GM19372 (cell line): ENCODE data around the gene AGPAT4.
A peak's percentile ranks its signal among the peaks of the same experiment; 100 is the strongest.

Source experiments
- ATAC-seq: cut with Tn5 transposase; IDR thresholded peaks from one replicate; pipeline ENCODE4 v1.9.1; 2021; ENCODE audit warnings: mild to moderate bottlenecking, low read depth, moderate library complexity; ENCODE audit not compliant: unreplicated experiment

Gene AGPAT4

GRCh38 chr6:161290751-161291150 is 16.9 kb upstream of the AGPAT4 start:
- no peak for ATAC-seq

GRCh38 chr6:161284653-161285052 is 10.8 kb upstream of the AGPAT4 start:
- no peak for ATAC-seq

DNA sequence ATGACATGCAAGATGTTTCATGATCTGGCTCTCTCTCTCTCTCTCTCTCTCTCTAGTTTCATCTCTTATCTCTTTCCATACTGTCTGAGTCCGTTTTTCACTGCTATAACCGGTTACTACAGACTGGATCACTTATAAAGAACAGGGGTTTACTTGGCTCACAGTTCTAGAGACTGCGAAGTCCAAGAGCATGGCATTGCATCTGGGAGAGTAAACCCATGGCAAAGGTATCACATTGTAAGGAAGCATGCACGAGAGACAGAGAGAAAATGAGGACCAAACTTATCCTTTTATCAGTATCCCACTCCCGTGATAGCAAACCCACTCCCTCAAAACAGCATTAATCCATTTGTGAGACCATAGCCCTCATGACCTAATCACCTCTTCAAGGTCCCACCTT is 7.2 kb upstream of the AGPAT4 start:
- ATAC-seq, result no peak

DNA sequence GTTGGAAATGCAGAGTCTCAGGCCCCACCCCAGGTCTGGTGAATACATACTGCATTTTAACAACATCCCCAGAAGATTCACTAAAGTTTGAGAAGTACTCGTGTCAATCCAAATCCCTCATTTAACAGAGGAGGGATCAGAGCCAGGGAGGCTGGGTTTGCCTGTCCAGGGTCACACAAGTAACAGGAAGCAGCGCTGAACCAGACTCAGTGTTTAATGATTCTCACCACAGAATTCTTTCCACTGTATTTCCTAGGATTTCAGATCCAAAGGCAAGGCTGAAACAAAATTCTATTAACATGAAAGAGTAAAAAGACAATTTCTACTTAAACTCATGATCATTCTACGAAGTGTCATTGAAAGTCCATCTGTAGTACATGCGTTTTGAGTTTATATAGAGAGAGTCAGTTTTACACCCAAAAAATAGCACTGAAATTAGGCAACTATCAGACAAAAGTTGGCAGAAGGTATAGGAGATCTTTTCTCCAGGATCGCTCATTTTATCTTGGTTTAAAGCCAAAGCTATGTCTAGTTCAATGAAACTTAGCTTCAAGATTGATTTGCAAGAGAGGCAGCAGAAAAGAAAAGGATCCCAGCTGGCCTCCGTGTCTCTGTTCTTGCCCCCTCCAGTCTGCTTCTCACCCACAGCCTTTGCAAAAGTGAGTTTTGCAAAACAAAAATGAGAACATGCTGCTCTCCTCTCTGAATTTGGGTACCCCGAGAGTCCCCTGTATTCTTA is 6.0 kb upstream of the AGPAT4 start:
- no peak for ATAC-seq

GRCh38 chr6:161276605-161277155 is 2.8 kb upstream of the AGPAT4 start:
- no peak for ATAC-seq

DNA sequence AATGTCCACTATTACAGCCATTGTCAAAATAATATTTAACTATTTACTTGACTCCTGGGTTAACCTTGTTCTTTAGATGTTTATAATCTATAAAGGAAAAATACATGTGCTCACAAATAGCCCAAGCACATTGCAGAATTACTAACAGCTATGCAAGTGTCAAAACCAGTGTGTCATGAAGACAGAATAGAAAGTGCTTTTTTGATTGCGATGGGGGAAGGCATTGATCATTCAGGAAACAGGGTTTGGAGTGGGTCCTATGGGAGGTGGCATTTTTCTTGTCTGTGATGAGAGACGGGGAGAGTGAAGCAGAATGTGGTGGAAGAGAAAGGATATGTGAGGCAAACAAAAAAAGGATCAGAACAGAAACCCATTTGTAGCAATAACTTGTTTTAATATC is 1.0 kb upstream of the AGPAT4 start:
- ATAC-seq, result no peak

DNA sequence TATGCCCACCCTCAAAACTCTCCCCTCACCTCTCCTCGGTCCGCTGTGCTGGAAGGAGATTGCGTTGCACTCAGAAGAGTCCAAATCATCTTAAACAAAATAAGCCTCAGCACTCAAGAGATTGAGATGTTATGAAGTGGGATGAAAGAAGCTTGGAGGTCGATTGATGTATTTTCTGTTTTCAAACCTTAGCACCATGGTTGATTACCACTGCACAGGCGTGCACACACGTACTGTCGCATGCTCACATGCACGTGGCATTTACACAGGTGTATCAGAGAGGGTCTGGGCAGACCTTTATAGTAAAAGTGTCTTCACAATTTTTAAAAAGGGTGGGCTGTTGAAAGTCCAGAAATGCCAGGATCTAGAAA is 612 bp upstream of the AGPAT4 start:
- no peak for ATAC-seq

- peak; percentile 3 for ATAC-seq
Observed at GRCh38 chr6:161273274-161273751, 548 bp downstream of the AGPAT4 start.

- ATAC-seq, result no peak
Observed at GRCh38 chr6:161272635-161273273, 1.1 kb downstream of the AGPAT4 start.

DNA sequence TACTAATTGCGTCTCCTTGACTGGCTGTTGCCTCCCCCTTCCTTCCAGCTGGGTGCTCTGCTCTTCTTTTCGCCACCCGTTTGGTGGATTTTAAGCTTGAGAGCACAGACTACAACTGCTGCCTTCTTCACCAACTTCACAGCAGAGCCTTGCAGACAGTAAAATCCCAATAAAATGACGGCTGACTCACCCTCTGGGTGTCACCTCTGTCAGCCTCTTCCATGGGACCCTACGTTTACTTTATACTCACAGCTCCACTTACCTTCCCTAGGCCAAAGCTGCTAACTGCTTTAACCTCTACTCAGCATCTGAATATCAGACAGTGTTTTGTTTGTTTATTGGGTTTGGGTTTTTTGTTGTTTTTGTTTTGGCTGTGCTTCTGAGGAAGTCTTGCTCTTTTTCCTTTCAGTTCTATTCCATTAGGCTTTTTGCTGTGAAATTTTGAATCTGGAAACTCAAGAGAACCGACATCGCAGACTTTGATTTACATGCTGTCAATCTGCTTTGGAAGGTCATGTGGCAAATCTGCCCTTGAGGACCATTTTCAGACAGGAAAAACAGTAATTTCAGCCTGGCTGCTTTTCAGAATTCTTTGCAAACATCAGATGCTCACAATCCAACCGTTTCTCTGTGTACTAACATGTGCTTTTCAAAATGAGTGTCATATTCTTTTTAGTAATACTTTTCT is 2.4 kb downstream of the AGPAT4 start:
- no peak for ATAC-seq

DNA sequence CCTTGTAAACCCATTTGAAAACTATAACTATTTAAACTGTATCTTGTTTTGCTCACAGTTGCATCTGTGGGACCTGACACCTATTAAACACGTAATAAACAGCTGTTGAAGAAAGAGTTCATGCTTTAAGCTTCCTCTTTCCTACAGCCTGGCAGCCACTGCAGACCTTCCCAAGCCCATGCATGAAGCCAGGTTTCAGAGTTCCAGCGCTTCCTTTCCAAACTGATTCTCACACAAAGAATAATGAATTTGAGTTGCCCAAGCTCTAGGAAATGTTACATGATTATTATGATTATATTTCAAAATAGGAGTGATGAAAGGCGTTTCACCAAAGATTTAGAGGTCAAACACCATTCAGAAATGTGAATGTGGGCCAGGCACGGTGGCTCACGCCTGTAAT is 3.7 kb downstream of the AGPAT4 start:
- ATAC-seq, result no peak

- ATAC-seq, result no peak
Observed at GRCh38 chr6:161269310-161269709, 4.6 kb downstream of the AGPAT4 start.

- ATAC-seq, result no peak
Observed at GRCh38 chr6:161268531-161269210, 5.2 kb downstream of the AGPAT4 start.

- ATAC-seq, result no peak
Observed at GRCh38 chr6:161266513-161267230, 7.2 kb downstream of the AGPAT4 start.

GRCh38 chr6:161265975-161266374 is 7.9 kb downstream of the AGPAT4 start:
- ATAC-seq, result no peak

DNA sequence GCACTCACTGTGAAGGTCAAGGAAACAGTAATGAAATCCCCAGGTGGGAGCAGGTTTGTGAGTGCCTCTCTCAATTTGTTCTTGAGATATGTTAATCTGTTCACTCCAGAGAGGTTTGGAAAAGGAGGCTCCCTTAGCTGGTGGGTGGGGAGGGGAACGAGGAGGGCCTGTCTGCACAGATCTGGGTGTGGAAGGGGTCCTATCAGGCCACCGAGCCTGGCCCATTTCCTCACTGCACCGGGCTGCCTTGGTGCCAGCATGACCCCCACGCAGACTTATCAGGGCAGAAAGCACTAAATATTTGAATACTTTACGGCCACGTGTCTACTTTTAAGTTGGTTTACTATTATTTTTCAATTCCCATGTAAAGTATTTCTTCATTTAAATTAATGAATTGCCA is 8.3 kb downstream of the AGPAT4 start:
- ATAC-seq, result no peak

- ATAC-seq, result no peak
Observed at GRCh38 chr6:161264181-161264580, 9.7 kb downstream of the AGPAT4 start.

GRCh38 chr6:161261816-161262215 is 12.0 kb downstream of the AGPAT4 start:
- no peak for ATAC-seq

DNA sequence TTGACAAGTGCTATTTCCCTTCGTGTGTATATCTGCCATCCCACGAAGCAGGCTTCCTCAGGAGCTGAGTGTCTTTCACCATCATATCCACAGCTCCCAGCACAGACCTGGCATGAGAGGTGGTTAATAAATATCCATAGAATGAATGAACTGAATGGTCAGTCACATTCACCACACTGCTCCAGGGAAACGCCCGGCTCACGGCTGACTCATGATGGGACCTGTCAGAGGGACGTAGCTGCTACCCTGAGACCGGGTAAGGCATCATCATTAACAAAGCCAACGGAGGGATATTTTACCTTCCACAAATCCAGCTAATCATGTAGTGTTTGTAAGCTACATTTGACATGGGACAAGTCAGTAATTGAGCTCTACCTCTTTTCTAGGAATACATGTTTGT is 12.5 kb downstream of the AGPAT4 start:
- no peak for ATAC-seq

GRCh38 chr6:161259302-161259701 is 14.6 kb downstream of the AGPAT4 start:
- no peak for ATAC-seq
